ENCODE results near the gene CDK18.

The CDK18 gene

GRCh38 chr1:205492774-205493173, 11.7 kb upstream of the CDK18 start:
- H3K9me3 ChIP-seq (ENCODE audit: insufficient read depth, low read length) = no peaks in the 10 kb centered on the region
- no peaks in the 10 kb centered on the region for H3K36me3 ChIP-seq (replicated peaks; ENCODE audit: low read depth, low read length)
- no peaks in the 10 kb centered on the region for H4K20me1 ChIP-seq (ENCODE audit: insufficient read depth, low read length)
- peaks cover 53% of the 10 kb centered on the region for H3K27me3 ChIP-seq (ENCODE audit: low read depth, low read length)
- no peak overlapping the region for H3K27ac ChIP-seq (ENCODE audit: low read length)
- TF ChIP-seq CTCF (IDR thresholded peaks at IDR 0.05; ENCODE audit: low read depth, low read length) (no peak), EZH2phosphoT487 (IDR thresholded peaks at IDR 0.05; ENCODE audit: low read depth) (no peak)
- H3K4me2 ChIP-seq (ENCODE audit: low read length) = no peak overlapping the region
- H3K79me2 ChIP-seq (ENCODE audit: low read length) = no peaks in the 10 kb centered on the region
- H3K4me1 ChIP-seq (ENCODE audit: low read length) = peaks cover 11% of the 10 kb centered on the region
- no peak overlapping the region for H2AFZ ChIP-seq (ENCODE audit: low read depth, low read length)
- no peak overlapping the region for H3K9ac ChIP-seq (ENCODE audit: low read length)
- H3K4me3 ChIP-seq (ENCODE audit: low read length) = no peak overlapping the region

GRCh38 chr1:205493241-205494085, 11.0 kb upstream of the CDK18 start:
- H3K36me3 ChIP-seq (replicated peaks; ENCODE audit: low read depth, low read length) = no peaks in the 10 kb centered on the region
- H3K4me2 ChIP-seq (ENCODE audit: low read length) = no peak overlapping the region
- no peak overlapping the region for H3K9ac ChIP-seq (ENCODE audit: low read length)
- H3K9me3 ChIP-seq (ENCODE audit: insufficient read depth, low read length) = no peaks in the 10 kb centered on the region
- no peaks in the 10 kb centered on the region for H3K79me2 ChIP-seq (ENCODE audit: low read length)
- H3K27me3 ChIP-seq (ENCODE audit: low read depth, low read length) = peaks cover 54% of the 10 kb centered on the region
- peaks cover 9% of the 10 kb centered on the region for H3K4me1 ChIP-seq (ENCODE audit: low read length)
- no peak overlapping the region for H3K4me3 ChIP-seq (ENCODE audit: low read length)
- H2AFZ ChIP-seq (ENCODE audit: low read depth, low read length) = no peak overlapping the region
- no peak for TF ChIP-seq CTCF (IDR thresholded peaks at IDR 0.05; ENCODE audit: low read depth, low read length)
- TF ChIP-seq EZH2phosphoT487 (IDR thresholded peaks at IDR 0.05; ENCODE audit: low read depth) = no peak
- no peaks in the 10 kb centered on the region for H4K20me1 ChIP-seq (ENCODE audit: insufficient read depth, low read length)
- H3K27ac ChIP-seq (ENCODE audit: low read length) = no peak overlapping the region

GRCh38 chr1:205494115-205494514, 10.4 kb upstream of the CDK18 start:
- Histone ChIP-seq H3K9me3 (ENCODE audit: insufficient read depth, low read length) (no peaks in the 10 kb centered on the region), H3K4me1 (ENCODE audit: low read length) (peaks cover 9% of the 10 kb centered on the region), H3K27me3 (ENCODE audit: low read depth, low read length) (peaks cover 48% of the 10 kb centered on the region)

More at GRCh38 chr1:205494115-205494514, 10.4 kb upstream of the CDK18 start:
- H2AFZ ChIP-seq (ENCODE audit: low read depth, low read length) = no peak overlapping the region
- H4K20me1 ChIP-seq (ENCODE audit: insufficient read depth, low read length) = no peaks in the 10 kb centered on the region
- no peak overlapping the region for H3K9ac ChIP-seq (ENCODE audit: low read length)
- H3K36me3 ChIP-seq (replicated peaks; ENCODE audit: low read depth, low read length) = no peaks in the 10 kb centered on the region
- no peaks in the 10 kb centered on the region for H3K79me2 ChIP-seq (ENCODE audit: low read length)
- no peak overlapping the region for H3K27ac ChIP-seq (ENCODE audit: low read length)
- no peak overlapping the region for H3K4me2 ChIP-seq (ENCODE audit: low read length)
- no peak for TF ChIP-seq CTCF (IDR thresholded peaks at IDR 0.05; ENCODE audit: low read depth, low read length)
- no peak for TF ChIP-seq EZH2phosphoT487 (IDR thresholded peaks at IDR 0.05; ENCODE audit: low read depth)
- no peak overlapping the region for H3K4me3 ChIP-seq (ENCODE audit: low read length)

Measured in OCI-LY3 (cell line).